ENCODE data around the gene SGPP2.

Gene SGPP2

DNA sequence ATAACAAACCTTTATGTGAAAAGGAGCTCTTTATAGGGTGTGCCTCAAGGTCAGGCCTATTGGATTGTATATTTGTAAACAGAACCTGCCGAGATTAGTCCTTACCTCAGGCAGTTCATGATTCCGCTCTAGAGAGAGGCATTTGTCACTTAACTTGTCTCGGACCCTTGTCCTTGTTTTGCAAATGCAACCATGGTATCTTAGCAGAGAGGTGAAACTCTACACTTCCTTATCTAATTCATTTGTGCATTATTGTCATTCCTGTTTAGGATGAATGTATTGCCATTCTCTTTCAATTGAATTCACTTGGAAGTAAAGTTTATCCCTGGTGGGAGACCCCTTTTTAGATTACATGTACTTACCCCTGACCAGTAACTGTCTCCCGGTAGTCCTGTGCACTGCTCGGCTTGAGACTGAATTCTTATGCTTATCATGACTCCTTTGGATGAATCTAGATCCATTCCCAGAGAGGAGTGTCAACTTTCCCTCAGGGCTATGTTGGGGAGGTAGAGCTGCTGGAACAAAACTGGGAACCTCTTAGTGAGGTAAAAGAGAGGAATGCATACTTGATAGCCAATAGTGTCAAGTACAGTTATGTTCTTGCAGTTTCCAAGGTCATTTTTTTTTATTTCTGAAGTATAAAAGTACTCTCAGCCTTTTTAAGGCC is 46.6 kb downstream of the SGPP2 start:
- no peak for DNase-seq (ENCODE audit: low read depth)

DNA sequence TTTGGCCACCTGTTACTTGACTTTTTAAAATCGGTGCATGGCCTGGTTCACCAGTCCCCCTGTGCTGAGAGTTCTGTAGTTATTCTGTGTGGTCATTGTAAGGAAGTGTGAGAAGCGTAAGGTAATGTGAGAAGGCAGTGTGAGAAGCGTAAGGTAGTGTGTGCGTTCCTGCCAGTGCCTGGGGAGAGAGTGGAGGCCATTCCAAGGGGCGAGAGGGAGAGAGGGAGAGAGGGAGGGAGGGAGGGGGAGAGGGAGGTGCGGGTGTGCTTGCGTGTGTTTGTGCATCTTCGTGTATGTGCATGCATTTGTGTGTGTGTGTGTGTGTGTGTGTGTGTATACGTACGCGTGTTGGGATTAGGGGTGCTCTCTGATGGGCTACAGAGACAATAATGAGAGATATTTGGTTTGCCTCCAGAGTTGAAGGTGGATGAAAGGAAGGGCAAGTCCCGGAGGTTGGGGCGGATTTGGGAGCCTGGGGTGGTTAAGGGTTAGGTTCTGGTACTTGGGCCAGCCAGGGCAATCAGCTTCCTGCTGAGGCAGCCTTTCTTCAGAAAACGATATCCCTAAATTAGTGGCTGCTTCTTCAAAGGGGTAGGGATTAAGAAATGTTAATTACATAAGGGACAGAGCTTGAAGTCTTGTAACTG is 53.7 kb downstream of the SGPP2 start:
- DNase-seq (ENCODE audit: low read depth) = no peak

DNA sequence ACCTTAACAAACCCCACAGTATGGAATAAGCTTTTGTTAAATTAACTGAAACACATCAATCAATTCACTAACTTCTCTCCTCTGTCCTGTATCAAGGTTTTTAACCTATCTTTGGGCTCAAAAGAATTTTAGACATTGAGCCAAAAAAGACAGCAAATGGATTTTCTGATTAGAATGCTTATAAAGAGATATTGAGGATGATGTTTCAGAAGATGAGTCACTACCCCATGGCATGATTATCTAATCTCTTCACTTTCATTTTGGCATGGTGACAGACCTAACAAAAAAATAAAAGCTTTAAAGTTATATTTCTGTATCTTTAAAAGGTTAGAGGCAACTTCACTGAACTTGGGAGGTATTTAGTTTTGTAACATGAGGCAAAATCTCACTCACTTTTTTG is 55.5 kb downstream of the SGPP2 start:
- no peak for DNase-seq (ENCODE audit: low read depth)

DNA sequence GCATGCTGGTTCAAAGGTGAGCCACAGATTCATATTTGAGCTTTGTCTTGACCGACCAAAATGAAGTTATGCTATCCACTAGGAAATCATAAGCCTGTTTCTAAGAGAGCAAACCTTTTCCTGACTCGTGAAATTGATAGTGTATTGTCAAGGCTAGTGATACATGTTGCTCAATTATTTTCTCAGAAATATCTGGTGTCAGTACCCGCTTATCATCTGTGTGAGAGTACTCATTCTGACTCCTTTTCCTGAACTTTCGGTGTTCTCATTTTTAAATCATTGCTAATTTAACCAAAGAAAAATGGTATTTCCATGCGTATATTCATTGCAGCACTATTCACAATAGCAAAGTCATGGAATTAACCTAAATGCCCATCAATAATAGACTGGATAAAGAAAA is 56.2 kb downstream of the SGPP2 start:
- no peak for DNase-seq (ENCODE audit: low read depth)

DNA sequence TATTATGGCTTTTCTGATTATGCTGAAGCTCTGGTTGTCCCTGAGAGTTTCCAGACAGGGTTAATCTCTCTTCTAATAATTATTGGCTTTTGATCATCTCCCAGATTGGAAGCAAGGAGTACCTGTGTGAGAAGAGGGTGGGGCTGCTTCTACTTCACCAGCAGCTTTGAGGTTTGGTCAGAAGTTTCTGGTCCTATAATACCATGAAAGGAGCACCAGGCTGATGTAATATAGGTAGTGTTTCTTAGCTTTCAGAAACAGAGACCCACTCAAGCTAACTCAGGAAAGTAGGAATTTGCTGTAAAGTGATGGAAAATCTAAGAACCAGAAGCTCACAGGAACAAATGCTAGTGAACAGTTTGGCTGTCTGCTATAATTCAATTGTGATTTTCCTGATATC is 57.6 kb downstream of the SGPP2 start:
- no peak for DNase-seq (ENCODE audit: low read depth)

DNA sequence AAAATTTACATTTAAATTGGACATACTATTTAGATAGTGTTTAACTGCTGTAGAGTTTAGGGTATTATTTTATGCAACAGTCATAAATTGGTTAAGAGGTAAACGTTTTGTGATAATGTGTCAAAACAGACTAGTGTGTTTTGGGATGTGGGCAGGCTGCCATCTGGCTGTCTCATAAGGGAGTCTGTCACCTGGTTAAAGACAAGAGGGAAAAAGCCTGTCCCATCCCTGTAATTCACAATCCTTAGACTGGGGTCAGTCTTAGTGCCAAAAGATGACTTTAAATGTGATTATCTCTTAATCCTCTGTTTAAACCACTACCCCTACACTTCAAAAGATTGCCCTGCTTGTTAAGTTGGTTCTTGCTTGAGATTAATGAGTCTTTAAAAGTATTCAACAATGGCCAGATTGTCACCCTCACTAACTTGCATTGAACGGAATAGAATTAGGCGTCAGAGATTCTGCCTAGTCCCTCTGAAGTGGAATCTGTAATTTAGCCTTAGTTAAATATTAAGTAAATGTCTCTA is 59.2 kb downstream of the SGPP2 start:
- DNase-seq (ENCODE audit: low read depth) = no peak

DNA sequence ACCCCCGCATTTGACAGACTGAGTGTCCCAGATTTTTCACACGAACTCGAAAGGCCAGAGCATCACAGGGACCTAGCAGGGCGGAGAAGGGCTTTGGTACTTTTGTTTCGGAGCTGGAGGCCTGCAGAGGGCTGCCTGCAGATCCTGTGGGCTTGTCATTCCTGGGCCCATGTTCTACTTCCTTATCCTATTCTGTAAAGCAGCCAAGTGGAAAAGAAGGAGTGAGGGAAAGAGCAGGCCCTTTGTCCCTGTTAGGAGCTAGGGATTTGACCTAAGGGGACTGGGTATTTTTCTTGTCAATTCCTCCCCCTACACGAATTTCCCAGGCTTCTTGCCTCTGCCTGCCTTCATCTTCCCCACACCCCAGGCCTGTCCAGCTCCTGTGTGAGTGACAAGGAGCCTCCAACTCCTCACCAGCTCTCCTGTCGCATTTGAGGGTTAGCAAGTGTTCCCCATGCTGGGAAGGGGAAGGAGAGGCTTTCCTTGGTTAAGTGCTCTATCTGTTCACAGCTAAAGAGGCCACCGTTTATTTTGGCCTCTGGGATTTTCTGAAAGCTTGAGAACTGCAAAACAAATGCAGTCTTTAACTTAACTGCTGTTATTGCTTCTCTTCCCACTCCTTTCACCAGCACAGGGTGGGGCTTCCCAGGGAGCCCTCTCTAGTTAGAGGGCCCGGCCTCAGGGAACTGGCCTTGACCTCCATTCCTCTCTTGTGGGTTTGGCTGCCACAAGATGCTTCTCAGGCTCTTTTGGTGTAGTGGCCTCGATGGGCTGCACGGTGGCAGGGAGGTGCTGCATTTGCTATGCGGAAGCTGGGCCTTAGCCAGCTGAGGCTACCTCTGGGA is 61.2 kb downstream of the SGPP2 start:
- DNase-seq (ENCODE audit: low read depth) = no peak

DNA sequence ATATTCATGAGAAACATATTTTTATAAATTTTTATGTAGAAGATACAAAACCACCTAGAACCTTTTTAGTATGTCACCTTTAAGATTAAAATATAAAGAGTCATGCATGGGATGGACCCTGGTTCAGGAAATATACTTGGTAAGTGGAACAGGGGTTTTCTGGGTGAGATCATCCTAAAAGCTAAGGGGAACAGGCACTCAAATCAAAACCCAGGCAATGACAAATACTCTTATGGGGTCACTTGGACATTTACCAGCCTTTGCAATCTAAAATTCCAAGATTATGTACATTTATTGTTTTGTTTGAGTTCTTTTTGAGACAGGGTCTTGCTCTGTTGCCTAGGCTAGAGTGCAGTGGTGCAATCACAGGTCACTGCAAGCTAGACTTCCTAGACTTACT is 65.8 kb downstream of the SGPP2 start:
- DNase-seq (ENCODE audit: low read depth) = no peak

DNA sequence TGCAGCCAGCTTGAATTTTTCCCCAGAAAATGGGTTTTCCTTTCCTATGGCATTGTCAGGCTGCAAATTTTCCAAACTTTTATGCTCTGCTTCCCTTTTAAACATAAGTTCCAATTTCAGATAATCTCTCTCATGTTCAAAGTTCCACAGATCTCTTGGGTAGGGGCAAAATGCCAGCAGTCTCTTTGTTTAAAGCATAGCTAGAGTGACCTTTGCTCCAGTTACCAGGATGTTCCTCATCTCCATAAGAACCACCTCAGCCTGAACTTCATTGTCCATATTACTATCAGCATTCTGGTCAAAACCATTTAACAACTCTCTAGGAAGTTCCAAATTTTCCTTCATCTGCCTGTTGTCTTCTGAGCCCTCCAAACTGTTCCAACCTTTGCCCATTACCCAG is 68.3 kb downstream of the SGPP2 start:
- no peak for DNase-seq (ENCODE audit: low read depth)

DNA sequence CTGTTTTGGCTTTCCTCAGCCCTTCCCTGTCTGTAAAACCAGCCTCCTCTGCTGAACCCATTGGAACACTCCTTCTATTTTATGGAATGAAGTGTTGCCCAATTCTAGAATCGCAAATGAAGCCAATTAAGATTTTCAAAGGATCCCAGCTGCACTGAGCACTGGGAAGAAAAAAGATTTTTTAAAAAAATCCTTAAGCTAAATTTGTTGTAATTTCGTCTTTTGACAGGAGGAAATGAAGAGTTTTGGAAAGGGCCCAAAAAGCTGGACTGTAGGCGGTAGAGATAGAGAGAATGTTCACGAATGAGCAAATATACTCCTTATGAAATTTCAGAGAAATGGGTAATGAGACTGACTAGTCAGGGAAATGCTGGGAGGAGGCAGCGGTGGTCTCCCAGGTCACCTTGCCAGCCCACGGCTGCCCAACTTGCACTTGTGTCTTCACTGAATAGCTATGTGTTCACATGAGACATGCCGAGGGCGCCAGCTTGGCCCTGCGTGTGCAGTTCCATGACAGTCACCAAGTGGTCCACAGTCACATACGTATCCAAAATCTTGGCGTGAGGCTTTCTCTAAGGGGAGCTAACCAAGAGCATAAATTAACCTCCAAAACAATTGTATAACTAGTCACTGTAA is 69.9 kb downstream of the SGPP2 start:
- DNase-seq (ENCODE audit: low read depth) = no peak

DNA sequence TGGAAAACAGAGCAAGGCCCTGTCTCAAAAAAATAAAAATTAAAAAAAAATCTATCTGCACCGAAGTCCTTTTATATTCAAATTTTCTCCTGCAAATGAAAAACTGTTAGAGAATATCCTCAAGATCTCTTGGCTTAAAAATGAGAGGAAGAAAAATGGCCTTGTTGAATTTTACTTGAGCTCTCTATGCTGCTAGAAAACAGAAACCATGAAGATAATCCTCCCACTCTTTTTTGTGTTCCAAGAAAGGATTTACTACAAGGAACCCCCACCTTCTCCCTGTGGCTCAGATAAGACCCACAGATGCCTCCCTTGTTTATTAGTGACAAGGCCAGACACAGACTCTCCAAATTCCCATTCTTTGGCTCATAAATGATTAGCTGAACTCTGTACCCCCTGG is 71.0 kb downstream of the SGPP2 start:
- DNase-seq (ENCODE audit: low read depth) = no peak

DNA sequence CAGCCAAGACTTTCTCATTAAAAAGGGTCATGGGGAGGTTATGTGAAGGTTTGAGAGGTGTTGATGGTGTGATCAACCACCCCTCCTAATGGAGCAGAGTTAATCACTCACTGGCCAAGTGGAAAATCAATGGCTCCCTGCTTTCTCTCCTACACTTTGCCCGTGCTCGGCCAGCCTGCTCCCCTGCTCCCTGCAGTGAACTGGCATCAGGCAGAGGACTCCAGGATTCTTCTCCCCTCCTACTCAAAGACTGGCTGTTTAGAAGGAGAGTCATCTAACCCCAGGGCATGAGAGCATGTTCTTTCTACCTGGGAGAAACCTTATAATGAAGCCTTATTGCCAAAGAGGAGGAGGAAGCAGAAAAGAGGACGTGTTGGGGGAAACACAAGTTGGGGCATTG is 74.9 kb downstream of the SGPP2 start:
- no peak for DNase-seq (ENCODE audit: low read depth)

DNA sequence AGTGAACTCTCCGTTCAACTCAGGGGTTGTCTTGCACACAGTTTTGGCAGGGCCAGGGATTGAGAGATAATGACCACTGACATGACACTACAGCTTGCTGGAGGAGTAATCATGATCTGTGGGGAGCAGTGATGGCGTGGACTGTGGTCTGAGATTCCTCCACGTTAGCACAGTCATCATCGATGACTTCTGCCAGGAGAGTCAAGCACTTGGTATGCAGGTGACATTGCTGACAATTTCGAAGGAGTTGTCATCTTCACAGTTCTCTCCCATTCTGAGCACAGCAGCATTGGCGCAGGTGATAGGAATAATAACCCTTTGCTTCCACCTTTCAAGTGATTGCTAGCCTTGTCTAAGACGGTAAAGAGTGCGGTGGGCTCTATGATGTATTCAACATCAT is 79.8 kb downstream of the SGPP2 start:
- DNase-seq (ENCODE audit: low read depth) = no peak

DNA sequence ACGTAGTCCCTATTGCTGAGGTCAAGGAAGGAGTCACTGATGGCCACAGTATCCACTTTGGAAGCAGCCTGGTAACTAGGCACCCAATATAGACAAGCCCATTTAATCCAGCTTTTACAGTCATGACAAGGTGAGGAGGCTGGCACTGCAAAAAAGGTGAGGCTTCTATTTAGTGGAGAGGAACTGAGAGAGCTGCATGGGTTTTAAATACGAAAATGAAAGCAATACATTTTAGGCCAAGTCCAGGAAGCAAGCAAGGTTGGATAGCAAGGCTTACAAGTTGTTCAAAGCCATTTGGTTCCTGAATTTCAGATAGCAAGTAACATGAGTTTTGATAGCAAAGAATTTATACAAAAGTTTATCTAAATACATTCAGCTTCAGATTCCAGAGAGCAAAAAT is 80.4 kb downstream of the SGPP2 start:
- DNase-seq (ENCODE audit: low read depth) = no peak

DNA sequence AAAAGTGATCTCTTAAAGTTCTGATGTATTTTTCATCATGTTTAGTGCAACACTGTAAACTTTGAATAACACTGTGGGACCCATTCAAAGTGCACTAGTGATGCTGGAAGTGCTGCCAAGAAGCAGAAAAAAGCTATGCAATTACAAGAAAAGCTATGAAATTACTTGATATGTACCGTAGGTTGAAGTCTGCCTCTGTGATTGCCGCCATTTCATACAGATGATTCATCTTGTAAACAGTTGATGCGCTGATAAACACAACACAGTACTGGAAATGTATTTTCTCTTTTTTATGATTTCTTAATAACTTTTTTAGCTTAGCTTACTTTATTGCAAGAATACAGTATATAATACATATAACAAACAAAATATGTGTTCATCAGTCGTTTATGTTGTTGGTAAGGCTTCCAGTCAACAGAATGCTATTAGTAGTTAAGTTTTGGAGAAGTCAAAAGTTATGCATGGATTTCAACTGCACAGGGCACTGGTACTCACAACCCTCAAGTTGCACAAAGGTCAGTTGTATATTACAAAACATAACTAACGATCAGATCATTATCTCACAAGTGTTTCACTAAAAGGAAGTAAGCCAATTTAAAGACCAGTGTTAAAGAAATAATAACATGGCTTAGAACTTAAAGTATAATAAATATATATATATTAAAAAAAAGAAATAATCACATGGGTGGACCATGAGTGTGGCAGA is 82.0 kb downstream of the SGPP2 start:
- no peak for DNase-seq (ENCODE audit: low read depth)

DNA sequence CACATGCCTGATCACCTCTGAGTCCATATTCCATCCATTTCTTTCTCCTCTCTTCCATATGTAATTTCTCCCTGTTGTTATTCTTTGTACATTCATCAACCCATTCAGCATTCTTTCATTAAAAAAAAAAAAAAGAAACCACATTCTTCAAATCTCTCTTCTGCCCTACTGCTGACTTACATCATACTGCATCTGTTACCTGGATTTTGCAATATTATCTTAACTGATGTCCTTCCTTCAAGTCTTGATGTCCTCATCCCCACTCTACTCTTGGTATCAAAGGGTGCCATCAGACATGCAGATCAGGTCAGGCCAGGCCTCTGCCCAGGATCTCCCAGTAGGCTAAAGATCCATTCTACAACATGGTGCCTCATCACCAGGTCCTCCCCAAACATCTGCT is 90.6 kb downstream of the SGPP2 start:
- DNase-seq (ENCODE audit: low read depth) = no peak

DNA sequence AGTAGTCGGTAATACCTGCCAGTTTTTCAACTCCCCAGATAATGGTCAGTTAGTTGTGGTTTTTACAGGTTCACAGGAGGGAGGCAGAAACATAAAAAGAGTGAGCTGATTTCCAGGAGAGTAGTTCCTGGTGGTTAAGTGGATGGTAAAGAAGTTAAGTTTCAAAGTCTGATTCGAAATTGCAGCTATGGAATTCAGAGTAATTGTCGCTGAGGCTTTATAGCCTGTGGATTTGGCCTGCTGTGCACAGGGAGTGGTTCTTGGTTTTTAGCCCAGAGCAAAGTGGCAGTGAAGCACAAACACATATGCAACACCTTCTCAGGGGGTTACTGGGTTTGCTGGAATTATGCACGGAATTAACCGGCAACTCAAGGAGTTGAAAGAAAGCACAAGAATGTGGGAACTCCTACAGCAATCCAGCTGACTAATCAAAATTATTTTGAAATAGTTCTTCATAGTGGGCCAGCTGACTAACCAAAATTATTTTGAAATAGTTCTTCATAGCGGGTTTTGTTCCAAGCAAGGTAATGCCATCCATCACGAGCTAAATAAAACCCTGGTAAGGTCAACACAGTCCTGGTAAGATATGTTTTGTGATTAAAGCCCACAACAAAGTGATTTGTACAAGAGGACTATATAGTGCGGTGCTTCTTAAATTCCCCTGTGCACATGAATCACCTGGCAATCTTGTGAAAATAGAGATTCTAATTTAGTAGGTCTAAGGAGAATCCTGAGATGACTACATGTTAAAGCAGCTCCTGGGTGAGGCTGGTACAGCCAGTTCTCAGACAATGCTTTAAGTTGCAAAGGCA is 94.4 kb downstream of the SGPP2 start:
- DNase-seq (ENCODE audit: low read depth) = no peak

DNA sequence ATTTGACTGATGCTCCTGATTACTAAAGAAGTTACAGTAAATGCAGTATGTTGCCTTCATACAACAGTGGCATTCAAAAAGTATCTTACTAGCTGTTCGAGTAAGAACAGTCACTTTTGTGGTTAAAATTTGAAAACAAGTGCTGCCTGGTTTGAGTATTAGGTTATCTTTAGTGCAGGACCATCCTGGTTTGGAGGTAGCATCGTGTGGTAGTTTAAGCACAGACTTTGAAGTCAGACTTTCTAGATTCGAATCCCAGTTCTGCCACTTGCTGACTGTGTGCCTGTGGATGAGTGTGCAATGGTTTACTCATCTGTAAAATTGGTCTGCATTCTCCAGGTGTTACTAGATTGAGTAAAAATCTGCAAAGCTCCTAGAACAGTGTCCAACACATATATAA is 96.8 kb downstream of the SGPP2 start:
- no peak for DNase-seq (ENCODE audit: low read depth)

DNA sequence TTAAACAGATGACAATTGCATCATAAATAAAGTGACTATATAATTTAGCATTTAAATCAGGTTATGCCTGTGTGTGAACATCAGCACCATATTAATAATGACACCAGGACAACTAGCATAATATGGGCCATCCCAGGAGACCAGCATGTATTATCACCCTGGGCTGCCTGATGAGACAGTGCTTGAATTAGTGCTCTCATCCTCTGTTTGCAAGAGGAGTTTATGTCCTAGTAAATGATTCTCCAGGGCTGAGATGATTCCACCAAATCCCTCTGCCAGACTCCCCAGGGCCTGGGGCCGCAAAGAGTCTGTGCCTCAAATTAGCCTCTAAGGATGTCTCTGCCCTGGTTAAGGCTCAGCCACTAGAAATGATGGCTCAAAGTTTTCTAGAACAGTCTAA is 97.7 kb downstream of the SGPP2 start:
- DNase-seq (ENCODE audit: low read depth) = no peak

DNA sequence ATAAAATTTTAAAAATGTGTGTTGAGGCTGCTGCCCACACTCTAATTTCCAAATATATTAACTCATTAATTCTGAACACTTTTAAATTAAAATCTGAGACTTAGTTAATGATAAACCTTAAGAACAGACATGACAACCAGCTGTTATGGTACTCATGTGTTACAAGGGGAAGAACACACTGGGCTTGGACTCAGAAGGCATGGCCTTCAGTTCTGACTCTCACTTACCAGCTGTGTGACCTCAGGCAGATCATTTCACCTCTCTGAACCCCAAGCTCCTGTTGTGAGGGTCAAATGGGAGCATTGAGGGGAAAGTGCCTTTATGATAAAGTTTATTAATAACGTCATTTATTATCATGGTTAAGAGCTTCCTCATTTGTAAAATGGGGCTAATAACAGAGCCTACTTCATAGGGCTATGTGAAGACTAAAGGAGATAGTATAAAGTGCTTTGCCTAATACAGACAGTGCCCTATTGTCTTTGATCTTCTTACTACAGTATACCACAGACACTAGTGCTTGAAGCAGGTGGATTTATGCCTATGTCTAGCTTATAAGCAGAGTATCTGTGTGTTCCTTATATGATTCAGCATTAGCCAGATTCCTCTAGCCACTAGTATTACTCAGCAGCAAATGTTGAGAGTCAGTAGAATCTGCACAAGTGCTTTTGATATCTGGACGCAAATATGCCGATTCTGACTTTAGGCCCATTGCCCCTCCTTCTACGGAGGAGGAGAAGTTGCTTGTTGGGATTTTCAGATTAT is 99.6 kb downstream of the SGPP2 start:
- DNase-seq (ENCODE audit: low read depth) = no peak

Data from T-helper 22 cell (primary cell).